GM18499 (cell line): ENCODE data around the gene LRSAM1.
"Not testable (repeated sequence)": the region's sequence is repeated elsewhere in the genome, so short reads cannot be mapped to it uniquely, and the experiment has no call there.

Experiments used
- ATAC-seq: cut with Tn5 transposase; IDR thresholded peaks from one replicate; pipeline ENCODE4 v1.9.1; 2021; ENCODE audit warnings: moderate number of reproducible peaks; ENCODE audit not compliant: insufficient read depth, unreplicated experiment

The LRSAM1 gene

GRCh38 chr9:127451858-127452656, 747 bp downstream of the LRSAM1 start:
- no peak for ATAC-seq

DNA sequence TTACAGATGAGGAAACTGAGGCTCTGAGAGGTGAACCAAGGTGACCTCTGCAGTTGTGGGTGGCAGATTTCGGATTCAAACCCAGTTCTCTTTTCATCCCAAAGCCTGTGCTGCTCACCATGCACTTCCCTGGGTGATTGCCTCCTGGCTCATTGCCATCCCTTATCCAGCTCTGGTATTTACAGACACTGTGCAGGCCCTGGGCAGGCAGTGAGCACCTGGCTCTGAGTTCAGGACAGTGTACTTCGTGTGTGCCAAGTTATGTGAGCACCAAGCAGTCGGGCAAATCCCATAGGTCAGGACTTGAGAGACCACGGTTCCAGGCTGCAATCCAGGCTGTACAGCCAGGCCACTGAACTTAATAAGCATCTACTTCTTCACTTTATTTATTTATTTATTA, 1.4 kb downstream of the LRSAM1 start:
- no peak for ATAC-seq

DNA sequence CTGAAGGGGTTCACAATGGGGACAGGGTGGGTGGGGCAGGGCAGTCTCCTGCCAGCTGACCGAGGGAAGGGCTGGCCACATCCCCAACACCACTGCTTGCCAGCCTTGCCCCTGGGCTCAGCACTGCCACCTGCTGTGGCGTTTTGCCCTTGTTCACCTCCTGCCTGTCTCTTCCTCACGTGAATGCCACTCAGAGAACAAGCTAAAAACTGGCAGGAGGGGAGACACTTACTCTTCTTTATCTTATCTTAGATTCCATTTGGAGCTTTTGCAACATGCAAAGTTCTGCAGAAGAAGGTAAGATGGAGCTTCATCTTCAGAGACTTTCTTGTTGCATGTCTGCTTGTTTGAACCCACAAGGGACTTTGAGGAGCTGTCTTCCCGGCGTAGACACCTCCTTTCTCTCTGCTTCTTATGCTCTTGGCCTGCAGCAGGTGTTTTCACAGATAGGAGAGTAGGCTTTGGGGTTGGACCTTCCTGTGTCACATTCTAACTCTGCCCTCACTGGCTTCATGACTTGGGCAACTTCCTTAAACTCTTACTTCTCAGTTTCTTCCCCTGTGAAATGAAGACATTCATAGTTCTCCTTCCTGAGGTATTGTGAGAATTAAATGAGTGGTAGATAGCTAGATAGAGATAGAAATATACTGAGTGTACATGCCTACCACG, 4.1 kb downstream of the LRSAM1 start:
- ATAC-seq, result no peak

DNA sequence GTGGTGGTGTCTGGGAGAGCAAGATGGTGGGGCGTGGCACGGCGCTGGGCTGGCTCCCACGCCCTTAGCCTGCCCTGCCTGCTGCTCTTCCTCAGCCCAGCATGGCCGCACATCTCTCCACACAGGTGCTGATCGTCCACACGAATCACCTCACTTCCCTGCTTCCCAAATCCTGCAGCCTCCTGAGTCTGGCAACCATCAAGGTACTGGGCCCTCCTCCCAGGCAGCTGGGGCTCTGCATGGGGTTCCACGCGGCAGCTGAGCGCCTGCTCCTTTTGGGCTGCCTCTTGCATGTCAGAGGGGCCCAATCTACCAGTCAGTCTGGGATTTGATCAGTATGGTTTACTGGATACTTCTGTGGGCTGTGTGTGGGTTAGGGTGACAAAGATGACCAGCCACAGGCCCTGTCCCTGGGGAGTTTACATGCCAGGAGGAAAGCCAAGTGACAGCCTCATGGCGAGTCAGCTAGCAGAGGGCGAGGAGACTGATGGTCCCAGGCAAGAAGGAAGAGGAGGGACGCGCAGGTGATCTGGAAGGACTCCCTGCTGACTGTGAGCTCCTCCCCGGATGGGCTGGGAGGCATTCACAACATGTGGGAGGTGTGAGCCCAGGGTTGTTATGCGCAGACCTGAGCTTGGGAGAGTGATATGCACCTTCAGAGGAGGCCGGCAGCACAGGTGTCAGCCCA, 6.0 kb downstream of the LRSAM1 start:
- ATAC-seq, result no peak

- no peak for ATAC-seq
These were observed 7.6 kb downstream of the LRSAM1 start for GRCh38 chr9:127458921-127459320.

- no peak for ATAC-seq
These were observed 12.1 kb downstream of the LRSAM1 start for GRCh38 chr9:127463382-127463781.

DNA sequence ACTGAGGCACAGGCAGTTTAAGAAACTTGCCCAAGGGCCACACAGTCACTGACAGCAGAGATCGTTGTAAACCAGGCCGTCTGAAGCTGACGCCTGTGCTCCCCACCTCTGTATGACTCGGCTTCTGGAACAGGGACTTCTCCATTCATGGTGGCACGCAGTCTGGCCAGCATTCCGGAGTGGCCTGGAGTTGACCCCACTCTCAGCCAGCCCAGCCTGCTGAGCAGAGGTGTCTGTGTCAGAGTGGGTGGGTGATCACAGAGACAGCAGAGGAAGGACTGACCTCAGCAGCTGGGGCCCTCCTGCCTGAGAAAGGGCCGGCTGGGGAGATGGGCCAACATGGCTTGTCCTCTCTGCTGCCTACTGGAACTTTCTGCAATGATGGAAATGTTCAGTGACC, 12.6 kb downstream of the LRSAM1 start:
- no peak for ATAC-seq

DNA sequence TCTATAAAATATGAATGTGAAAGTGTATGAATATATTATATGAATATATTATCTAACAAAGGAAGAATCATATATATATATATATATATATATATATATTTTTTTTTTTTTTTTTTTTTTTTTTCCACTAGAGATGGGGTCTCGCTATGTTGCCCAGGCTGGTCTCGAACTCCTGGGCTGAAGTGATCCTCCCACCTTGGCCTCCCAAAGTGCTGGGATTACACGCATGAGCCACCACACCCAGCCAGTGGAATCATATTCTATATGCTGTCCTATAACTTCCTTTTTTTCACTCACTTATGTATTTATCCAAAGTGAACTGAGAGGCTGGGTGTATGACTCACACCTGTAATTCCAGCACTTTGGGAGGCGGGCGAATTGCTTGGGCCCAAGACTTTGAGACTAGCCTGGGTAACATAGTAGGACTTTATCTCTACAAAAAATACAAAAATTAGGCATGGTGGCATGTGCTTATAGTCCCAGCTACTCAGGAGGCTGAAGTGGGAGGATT, 15.2 kb downstream of the LRSAM1 start:
- not testable (repeated sequence) for ATAC-seq

DNA sequence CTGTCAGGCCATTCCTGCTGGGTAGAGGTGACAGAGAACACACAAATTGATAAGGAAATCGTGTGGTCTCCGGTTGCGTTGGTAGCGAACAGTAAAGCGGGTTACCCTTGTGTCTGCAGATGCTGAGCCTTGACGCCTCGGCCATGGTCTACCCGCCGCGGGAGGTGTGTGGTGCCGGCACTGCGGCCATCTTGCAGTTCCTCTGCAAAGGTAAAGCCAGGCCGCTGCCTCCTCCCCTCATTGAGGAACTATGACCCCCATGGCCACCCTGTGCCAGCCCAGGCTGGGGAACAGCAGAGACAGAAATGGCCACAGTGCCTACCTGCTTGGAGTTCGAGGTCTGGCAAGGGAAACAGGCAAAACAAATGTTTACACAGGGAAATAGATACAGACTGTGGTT, 16.3 kb downstream of the LRSAM1 start:
- no peak for ATAC-seq

GRCh38 chr9:127470662-127471061, 19.4 kb downstream of the LRSAM1 start:
- no peak for ATAC-seq

GRCh38 chr9:127473501-127473900, 22.2 kb downstream of the LRSAM1 start:
- no peak for ATAC-seq

DNA sequence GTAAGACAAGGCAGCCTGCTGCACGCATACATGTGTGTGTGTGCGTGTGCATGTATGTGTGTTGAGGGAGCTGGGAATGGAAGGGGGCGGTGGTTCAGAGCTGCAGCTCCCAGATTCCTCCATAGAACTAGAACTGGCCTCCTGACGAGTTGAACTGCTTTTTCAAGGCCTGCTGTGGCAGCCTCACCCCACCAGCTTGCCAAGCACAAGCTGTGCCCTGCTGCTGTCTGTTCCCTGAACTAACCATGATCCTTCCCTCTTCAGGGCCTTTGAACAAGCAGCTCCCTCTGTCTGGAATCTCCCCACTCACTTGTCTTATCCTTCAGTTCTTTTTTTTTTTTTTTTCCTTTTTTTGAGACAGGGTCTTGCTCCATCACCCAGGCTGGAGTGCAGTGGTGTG, 22.6 kb downstream of the LRSAM1 start:
- ATAC-seq, result no peak

DNA sequence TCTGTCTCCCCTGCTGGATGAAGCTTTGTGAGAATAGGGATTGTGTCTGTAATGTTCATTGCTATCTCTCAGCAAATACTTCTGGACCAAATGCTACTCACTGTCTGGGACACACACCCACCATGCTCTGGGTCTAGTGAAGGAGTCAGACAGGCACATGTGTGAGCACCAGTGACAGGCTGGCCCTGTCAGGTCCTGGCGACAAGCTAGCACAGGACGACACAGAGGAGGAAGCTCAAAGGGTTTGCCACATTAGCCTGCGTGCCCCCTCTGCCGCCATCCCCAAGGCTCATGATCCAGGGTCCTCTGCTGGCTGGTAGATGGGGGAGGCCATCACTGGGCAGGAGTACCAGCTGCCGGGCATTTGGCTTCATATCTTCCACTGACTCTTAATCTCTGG, 23.3 kb downstream of the LRSAM1 start:
- ATAC-seq, result no peak

DNA sequence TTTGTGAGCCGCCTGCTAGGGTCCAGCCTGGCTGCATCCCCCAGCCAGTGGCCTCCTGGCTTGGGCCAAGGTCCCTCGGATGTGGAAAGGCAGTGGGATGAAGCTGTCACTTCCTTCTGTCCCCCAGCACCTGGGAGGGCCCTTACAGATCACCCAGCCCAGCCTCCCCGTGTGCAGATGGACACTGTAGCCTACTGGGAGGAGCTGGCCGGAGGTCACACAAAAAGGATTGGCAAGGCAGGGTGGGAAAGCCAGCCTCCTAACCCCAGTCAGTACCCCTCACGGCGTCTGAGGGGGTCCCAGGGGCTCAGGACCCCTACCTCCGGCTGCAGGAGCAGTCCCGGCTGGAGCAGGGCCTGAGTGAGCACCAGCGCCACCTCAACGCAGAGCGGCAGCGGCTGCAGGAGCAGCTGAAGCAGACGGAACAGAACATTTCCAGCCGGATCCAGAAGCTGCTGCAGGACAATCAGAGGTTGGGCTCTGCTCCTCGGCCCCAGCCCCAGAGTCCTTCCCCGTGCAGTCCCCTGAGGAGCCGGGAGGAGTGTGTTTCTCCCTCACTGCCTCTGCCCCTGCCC, 28.3 kb downstream of the LRSAM1 start:
- no peak for ATAC-seq

GRCh38 chr9:127482662-127483061, 31.4 kb downstream of the LRSAM1 start:
- ATAC-seq, result no peak

GRCh38 chr9:127485995-127486394, 34.7 kb downstream of the LRSAM1 start:
- no peak for ATAC-seq

DNA sequence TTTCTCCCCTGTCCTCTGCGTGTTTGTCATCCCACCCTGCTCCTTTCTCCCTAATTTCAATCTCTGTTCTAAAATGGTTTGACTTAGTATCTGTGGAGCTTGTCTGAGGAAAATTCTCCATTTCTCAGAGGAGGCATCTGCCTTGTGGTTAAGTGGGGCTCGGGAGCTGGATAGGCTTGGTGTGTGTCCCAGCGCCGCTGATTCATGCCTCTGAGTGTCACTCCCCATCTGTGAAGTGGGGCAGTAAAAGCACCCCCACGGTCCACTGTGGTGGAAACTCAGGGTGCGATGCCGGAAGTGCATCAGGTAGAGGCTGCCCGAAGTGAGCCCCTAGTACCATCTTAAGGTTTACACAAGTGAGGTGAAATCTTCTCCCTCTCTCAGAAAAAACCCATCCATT, 37.6 kb downstream of the LRSAM1 start:
- ATAC-seq, result no peak

GRCh38 chr9:127489471-127490115, 38.3 kb downstream of the LRSAM1 start:
- ATAC-seq, result no peak

GRCh38 chr9:127490535-127491230, 39.4 kb downstream of the LRSAM1 start:
- ATAC-seq, result no peak

DNA sequence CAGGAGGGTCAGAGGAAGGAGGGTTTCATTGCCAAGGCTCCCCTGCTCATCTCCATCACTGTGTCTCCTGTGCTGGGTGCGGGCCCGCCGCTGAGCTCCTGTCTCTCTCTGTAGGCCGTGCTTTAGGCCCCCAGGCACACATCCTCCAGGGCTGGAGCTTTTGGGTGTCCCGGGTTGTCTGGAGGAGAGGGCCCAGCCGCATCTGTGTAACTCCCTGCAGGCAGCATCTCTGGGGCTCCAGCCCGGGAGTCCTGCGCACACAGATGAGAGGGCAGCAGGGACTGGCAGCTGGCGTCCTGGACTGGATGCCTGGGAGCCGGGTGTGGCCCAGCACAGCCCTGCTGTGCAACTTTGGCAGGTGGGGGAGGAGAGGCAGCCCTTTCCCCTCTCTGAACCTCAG, 40.2 kb downstream of the LRSAM1 start:
- no peak for ATAC-seq
